Ascending aorta (tissue), 2 donors: ENCODE data around the gene HS3ST1. TPM values are rescaled to one million over a fixed set of nuclear protein-coding genes. Genes with fewer than 3 reads are reported as not detected.

Experiments
- DNase-seq, 2 donors: peaks; one replicate each; pipeline ENCODE4 v3.0.0-alpha.2; 2019; ENCODE audit warnings: low spot score in 2 of 2
- H3K27ac ChIP-seq, 2 donors: fragments of 200-600 bp; sonication (generic); one replicate each; pipeline ENCODE4 v1.5.1; 2016 to 2017; ENCODE audit warnings: mild to moderate bottlenecking in 1 of 2
- H3K27me3 ChIP-seq: fragments of 200-600 bp; sonication (generic); one replicate; pipeline ENCODE4 v1.5.1; 2017
- H3K36me3 ChIP-seq, 2 donors: fragments of 200-600 bp; sonication (generic); one replicate each; pipeline ENCODE4 v1.5.1; 2016
- H3K4me1 ChIP-seq, 2 donors: fragments of 200-600 bp; sonication (generic); one replicate each; pipeline ENCODE4 v1.5.1; 2016 to 2017; ENCODE audit warnings: mild to moderate bottlenecking in 1 of 2
- H3K4me3 ChIP-seq, 2 donors: fragments of 200-600 bp; sonication (generic); one replicate each; pipeline ENCODE4 v1.5.1; 2016 to 2017; ENCODE audit warnings: mild to moderate bottlenecking in 1 of 2
- H3K9me3 ChIP-seq, 2 donors: fragments of 200-600 bp; sonication (generic); one replicate each; pipeline ENCODE4 v1.5.1; 2016
- CTCF ChIP-seq, 3 experiments: fragments of 200-600 bp in 2 of 3; fragments of 450-650 bp in 1 of 3; sonication (generic) in 2 of 3; IDR thresholded peaks; one replicate each; pipeline ENCODE4 v1.5.1; 2016 to 2019; ENCODE audit warnings: antibody characterized with exemption in 3 of 3, mild to moderate bottlenecking in 1 of 3, moderate library complexity in 1 of 3
- intact Hi-C: fragments of 100-400 bp; cut with DNase I; formaldehyde crosslinking; loops from one replicate; pipeline ENCODE4 v1.15.1; 2023
- total RNA-seq: library from RNA; depleted of rRNA; stranded (reverse); fragments of >200 nt; gene quantifications from one replicate; pipeline ENCODE4 v1.1.0, GENCODE V29; 2016

HS3ST1 gene
- total RNA-seq, 1 donor from 2014 or later: 0.64 TPM

- Histone ChIP-seq H3K27ac (no peak overlapping the region), H3K36me3 (peaks cover 0 to 3% of the 10 kb centered on the region in 2 donors), H3K4me1 (no peaks in the 10 kb centered on the region), H3K9me3 (no peaks in the 10 kb centered on the region), H3K4me3 (no peak overlapping the region), H3K27me3 (no peaks in the 10 kb centered on the region)
- no peak for DNase-seq
- intact Hi-C loops: no loop called here
- TF ChIP-seq CTCF (IDR thresholded peaks at IDR 0.05): no peak
Observed at GRCh38 chr4:11404431-11404830, 24.3 kb downstream of the HS3ST1 start.

DNA sequence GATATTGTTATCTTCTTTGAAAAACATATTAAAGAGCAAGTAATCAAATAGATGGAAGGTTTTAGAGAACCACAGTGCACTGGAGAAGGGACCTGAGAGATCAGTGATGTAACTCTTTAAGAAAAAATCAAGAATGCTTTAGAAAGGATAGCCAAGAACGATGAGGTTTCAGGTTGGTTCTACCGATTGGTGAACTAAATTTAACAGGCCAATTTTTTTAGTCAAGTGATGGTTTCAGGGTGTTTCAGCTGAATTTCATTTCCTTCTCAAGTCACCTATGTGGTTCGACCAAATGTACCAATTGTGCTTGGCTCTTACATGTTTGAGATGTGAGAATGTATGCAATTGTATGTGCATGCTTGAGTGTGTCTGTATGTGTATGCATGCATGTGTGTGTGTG lies 26.5 kb downstream of the HS3ST1 start:
- intact Hi-C loops: no loop called here
- Histone ChIP-seq H3K27me3 (no peaks in the 10 kb centered on the region), H3K4me1 (no peaks in the 10 kb centered on the region), H3K27ac (no peak overlapping the region), H3K36me3 (peaks cover 0 to 3% of the 10 kb centered on the region in 2 donors), H3K9me3 (no peaks in the 10 kb centered on the region), H3K4me3 (no peak overlapping the region)
- TF ChIP-seq CTCF (IDR thresholded peaks at IDR 0.05): no peak
- no peak for DNase-seq

- no peak for DNase-seq
Observed at GRCh38 chr4:11399461-11399971, 29.2 kb downstream of the HS3ST1 start.

DNA sequence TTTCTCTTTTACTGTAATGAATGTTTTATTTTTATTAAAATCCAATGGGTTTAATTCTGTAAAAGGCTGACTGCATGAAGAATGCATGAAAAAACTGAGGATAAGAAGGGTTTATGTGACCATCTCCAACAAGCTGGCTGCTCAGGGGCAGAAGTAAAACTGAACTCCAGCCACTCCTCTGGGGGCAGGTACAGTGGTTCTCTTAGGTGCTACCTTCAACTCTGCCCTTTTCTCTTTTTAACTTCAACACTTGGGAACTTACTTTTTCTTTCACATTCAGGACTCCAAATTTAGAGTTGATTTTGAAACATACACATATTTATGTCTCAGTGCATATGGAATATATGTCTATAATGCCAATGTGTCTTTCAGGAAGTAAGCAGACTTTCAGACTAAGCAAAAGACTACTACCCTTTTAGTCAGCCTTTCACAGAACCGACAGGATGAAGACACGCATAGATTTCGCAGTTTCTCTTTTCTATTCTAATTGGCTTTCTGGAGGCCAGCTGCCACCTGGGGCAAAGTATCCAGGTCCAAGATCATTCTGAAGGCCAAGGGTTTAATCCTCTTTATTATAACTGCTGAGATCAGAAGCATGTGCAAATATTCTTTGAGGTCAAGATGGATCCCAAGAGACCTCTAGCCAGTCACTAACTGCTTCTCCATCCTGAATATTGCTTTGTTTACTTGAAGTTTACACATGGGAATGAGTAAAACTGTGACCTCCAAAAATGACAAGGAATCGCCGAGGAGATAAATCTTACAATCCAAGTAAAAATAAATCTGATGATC lies 30.7 kb downstream of the HS3ST1 start:
- H3K4me1 ChIP-seq: no peaks in the 10 kb centered on the region
- DNase-seq: no peak
- H3K27ac ChIP-seq: no peak overlapping the region
- H3K27me3 ChIP-seq: no peaks in the 10 kb centered on the region
- intact Hi-C loops: no loop called here
- no peaks in the 10 kb centered on the region for H3K9me3 ChIP-seq
- peaks cover 0 to 3% of the 10 kb centered on the region in 2 donors for H3K36me3 ChIP-seq
- H3K4me3 ChIP-seq: no peak overlapping the region
- no peak for TF ChIP-seq CTCF (IDR thresholded peaks at IDR 0.05)

More at GRCh38 chr4:11399461-11399971, 29.2 kb downstream of the HS3ST1 start:
- Histone ChIP-seq H3K9me3 (no peaks in the 10 kb centered on the region), H3K4me3 (no peak overlapping the region), H3K4me1 (no peaks in the 10 kb centered on the region), H3K27me3 (no peaks in the 10 kb centered on the region), H3K36me3 (peaks cover 0 to 3% of the 10 kb centered on the region in 2 donors), H3K27ac (no peak overlapping the region)
- intact Hi-C loops: no loop called here
- TF ChIP-seq CTCF (IDR thresholded peaks at IDR 0.05): no peak

DNA sequence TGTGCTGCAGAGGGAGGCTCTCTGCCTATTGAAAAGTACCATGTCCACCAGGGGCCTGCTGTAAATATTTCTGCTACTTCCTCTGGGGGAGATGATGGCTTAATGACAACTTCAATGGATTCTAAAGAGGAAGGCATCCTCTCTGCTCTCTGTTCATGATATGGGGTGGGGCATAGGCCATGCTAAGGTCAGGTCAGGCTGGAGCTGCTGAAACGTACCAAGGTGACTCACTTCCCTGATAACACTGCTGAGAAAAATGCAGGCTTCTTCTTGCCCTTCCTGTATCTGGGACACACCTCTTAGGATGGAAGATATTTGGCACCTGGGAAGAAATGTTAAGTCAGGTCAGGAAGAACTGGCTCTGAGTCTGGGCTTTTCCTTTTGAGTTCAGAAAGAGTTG lies 31.5 kb downstream of the HS3ST1 start:
- no peak for TF ChIP-seq CTCF (IDR thresholded peaks at IDR 0.05)
- no peak for DNase-seq
- H3K27ac ChIP-seq: no peak overlapping the region
- no peaks in the 10 kb centered on the region for H3K9me3 ChIP-seq
- intact Hi-C loops: no loop called here
- no peaks in the 10 kb centered on the region for H3K27me3 ChIP-seq
- H3K4me3 ChIP-seq: no peak overlapping the region
- no peaks in the 10 kb centered on the region for H3K4me1 ChIP-seq
- peaks cover 0 to 3% of the 10 kb centered on the region in 2 donors for H3K36me3 ChIP-seq
